ENCODE measurements around the gene TRIM66. TPM values are rescaled to one million over a fixed set of nuclear protein-coding genes. Genes with fewer than 3 reads are reported as not detected.

TRIM66 gene
- total and polyA plus RNA-seq, 2 experiments from 2014 or later: 1.4 to 4.7 TPM

GRCh38 chr11:8574798-8575197 lies 107.7 kb downstream of the TRIM66 start:
- H3K36me3 ChIP-seq (replicated peaks; ENCODE audit: insufficient read depth, low read depth): no peaks in the 10 kb centered on the region
- WGBS (ENCODE audit: low lambda C conversion rate, missing lambda C conversion rate): 100% methylated on average over 1 of the region's 1 CpG
- no peak overlapping the region for H3K27ac ChIP-seq
- no peaks in the 10 kb centered on the region for H3K9me2 ChIP-seq (replicated peaks; ENCODE audit: insufficient read depth)
- no peaks in the 10 kb centered on the region for H3K27me3 ChIP-seq
- no peak overlapping the region for H3K4me2 ChIP-seq
- DNase-seq (ENCODE audit: low spot score): no peak
- no peak overlapping the region for H2AFZ ChIP-seq
- TF ChIP-seq CTCF (IDR thresholded peaks at IDR 0.05; ENCODE audit: poor library complexity): no peak
- no peak for TF ChIP-seq EZH2 (IDR thresholded peaks at IDR 0.05; ENCODE audit: borderline replicate concordance)
- no peak for TF ChIP-seq EZH2phosphoT487 (IDR thresholded peaks at IDR 0.05; ENCODE audit: low read depth, severe bottlenecking, unreplicated experiment)
- H3K4me1 ChIP-seq (ENCODE audit: insufficient read depth): no peaks in the 10 kb centered on the region
- H3K9me3 ChIP-seq (ENCODE audit: low read depth): no peaks in the 10 kb centered on the region
- no peak overlapping the region for H3K4me3 ChIP-seq
- no peaks in the 10 kb centered on the region for H4K20me1 ChIP-seq (ENCODE audit: insufficient read depth, poor library complexity, severe bottlenecking)
- no peaks in the 10 kb centered on the region for H3K79me2 ChIP-seq

- TF ChIP-seq EZH2 (IDR thresholded peaks at IDR 0.05; ENCODE audit: borderline replicate concordance) (no peak), EZH2phosphoT487 (IDR thresholded peaks at IDR 0.05; ENCODE audit: low read depth, severe bottlenecking, unreplicated experiment) (no peak), CTCF (IDR thresholded peaks at IDR 0.05; ENCODE audit: poor library complexity) (no peak)
- Histone ChIP-seq H3K9me3 (ENCODE audit: low read depth) (no peaks in the 10 kb centered on the region), H3K4me1 (ENCODE audit: insufficient read depth) (no peaks in the 10 kb centered on the region), H3K27ac (no peak overlapping the region), H3K4me3 (no peak overlapping the region), H3K79me2 (no peaks in the 10 kb centered on the region), H3K9me2 (replicated peaks; ENCODE audit: insufficient read depth) (no peaks in the 10 kb centered on the region), H3K36me3 (replicated peaks; ENCODE audit: insufficient read depth, low read depth) (no peaks in the 10 kb centered on the region), H3K27me3 (no peaks in the 10 kb centered on the region), H2AFZ (no peak overlapping the region), H3K4me2 (no peak overlapping the region), H4K20me1 (ENCODE audit: insufficient read depth, poor library complexity, severe bottlenecking) (no peaks in the 10 kb centered on the region)
- DNase-seq (ENCODE audit: low spot score): no peak
- WGBS (ENCODE audit: low lambda C conversion rate, missing lambda C conversion rate): 80% methylated on average over 1 of the region's 1 CpG
These were observed 108.7 kb downstream of the TRIM66 start for GRCh38 chr11:8573777-8574176.

GRCh38 chr11:8567602-8568198 lies 114.8 kb downstream of the TRIM66 start:
- TF ChIP-seq EZH2phosphoT487 (IDR thresholded peaks at IDR 0.05; ENCODE audit: low read depth, severe bottlenecking, unreplicated experiment) (no peak), EZH2 (IDR thresholded peaks at IDR 0.05; ENCODE audit: borderline replicate concordance) (no peak), CTCF (IDR thresholded peaks at IDR 0.05; ENCODE audit: poor library complexity) (no peak)
- no peak overlapping the region for H3K4me3 ChIP-seq
- no peak overlapping the region for H3K27ac ChIP-seq
- H3K36me3 ChIP-seq (replicated peaks; ENCODE audit: insufficient read depth, low read depth): no peaks in the 10 kb centered on the region
- H3K27me3 ChIP-seq: no peaks in the 10 kb centered on the region
- no peak for DNase-seq (ENCODE audit: low spot score)
- H3K4me1 ChIP-seq (ENCODE audit: insufficient read depth): no peaks in the 10 kb centered on the region
- H3K9me2 ChIP-seq (replicated peaks; ENCODE audit: insufficient read depth): no peaks in the 10 kb centered on the region
- H4K20me1 ChIP-seq (ENCODE audit: insufficient read depth, poor library complexity, severe bottlenecking): no peaks in the 10 kb centered on the region
- no peak overlapping the region for H3K4me2 ChIP-seq
- no peaks in the 10 kb centered on the region for H3K79me2 ChIP-seq
- WGBS (ENCODE audit: low lambda C conversion rate, missing lambda C conversion rate): 67% methylated on average over 2 of the region's 2 CpGs
- H3K9me3 ChIP-seq (ENCODE audit: low read depth): no peaks in the 10 kb centered on the region
- H2AFZ ChIP-seq: no peak overlapping the region

All from hepatocyte (in vitro differentiated cells).